HEK293T (cell line): ENCODE results near the gene CREM.

Source experiments
- BHLHE40 ChIP-seq: fragments of 450-650 bp; IDR thresholded peaks from 2 replicates; pipeline ENCODE4 v1.6.1; 2016; ENCODE audit warnings: mild to moderate bottlenecking, moderate library complexity, borderline replicate concordance
- CTBP1 ChIP-seq: fragments of 450-650 bp; IDR thresholded peaks from 2 replicates; pipeline ENCODE4 v1.6.1; 2016; ENCODE audit warnings: borderline replicate concordance
- ELF4 ChIP-seq: fragments of 450-650 bp; IDR thresholded peaks from 2 replicates; pipeline ENCODE4 v1.6.1; 2017; ENCODE audit warnings: antibody characterized with exemption
- FOXA1 ChIP-seq: fragments of 450-650 bp; IDR thresholded peaks from 2 replicates; pipeline ENCODE4 v1.6.1; 2016; ENCODE audit warnings: mild to moderate bottlenecking
- FOXK2 ChIP-seq: fragments of 450-650 bp; IDR thresholded peaks from 2 replicates; pipeline ENCODE4 v1.6.1; 2016; ENCODE audit warnings: mild to moderate bottlenecking
- FOXM1 ChIP-seq: fragments of 450-650 bp; IDR thresholded peaks from 2 replicates; pipeline ENCODE4 v1.6.1; 2017; ENCODE audit warnings: mild to moderate bottlenecking, borderline replicate concordance
- HDGF ChIP-seq: fragments of 450-650 bp; IDR thresholded peaks from 2 replicates; pipeline ENCODE4 v1.6.1; 2017; ENCODE audit warnings: antibody characterized with exemption, borderline replicate concordance
- NFRKB ChIP-seq: fragments of 450-650 bp; IDR thresholded peaks from 2 replicates; pipeline ENCODE4 v1.6.1; 2016; ENCODE audit warnings: mild to moderate bottlenecking, moderate library complexity
- SP1 ChIP-seq: fragments of 450-650 bp; IDR thresholded peaks from 2 replicates; pipeline ENCODE4 v1.6.1; 2017
- SUZ12 ChIP-seq: fragments of 450-650 bp; IDR thresholded peaks from 2 replicates; pipeline ENCODE4 v1.6.1; 2016; ENCODE audit warnings: mild to moderate bottlenecking
- TARDBP ChIP-seq: fragments of 450-650 bp; IDR thresholded peaks from 2 replicates; pipeline ENCODE4 v1.6.1; 2016
- ZNF384 ChIP-seq: fragments of 450-650 bp; IDR thresholded peaks from 2 replicates; pipeline ENCODE4 v1.6.1; 2016
- TF ChIP-seq, protein P1 (sequence below): fragments of 450-650 bp; IDR thresholded peaks from 2 replicates; pipeline ENCODE4 v1.6.1; 2016

DNA sequence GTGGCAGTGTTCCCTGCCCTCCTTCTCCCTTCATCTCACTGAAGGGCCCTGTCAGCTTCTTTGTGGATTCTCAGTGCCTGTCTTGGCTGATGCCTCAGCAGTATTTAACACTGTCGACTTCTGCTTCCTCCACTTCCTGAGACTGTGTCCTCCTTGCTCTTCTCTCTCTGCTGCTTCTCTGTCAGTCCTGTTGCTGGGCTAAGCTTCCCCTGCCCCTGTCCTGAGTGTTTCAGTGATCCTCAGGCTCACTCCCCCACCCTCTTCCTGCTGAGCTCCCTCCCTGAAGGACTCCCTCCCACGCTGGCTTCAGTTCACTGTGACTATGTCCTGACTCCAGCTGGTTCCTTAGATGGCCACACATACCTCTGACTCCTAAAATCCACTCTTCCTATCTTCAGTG lies 64.9 kb downstream of the CREM start:
- TF ChIP-seq FOXM1 (no peak), FOXA1 (no peak), ZNF384 (no peak), BHLHE40 (no peak), SUZ12 (no peak), SP1 (no peak), ELF4 (no peak), NFRKB (no peak), FOXK2 (no peak), TARDBP (no peak), HDGF (no peak), CTBP1 (no peak)
- TF ChIP-seq, protein P1, sequence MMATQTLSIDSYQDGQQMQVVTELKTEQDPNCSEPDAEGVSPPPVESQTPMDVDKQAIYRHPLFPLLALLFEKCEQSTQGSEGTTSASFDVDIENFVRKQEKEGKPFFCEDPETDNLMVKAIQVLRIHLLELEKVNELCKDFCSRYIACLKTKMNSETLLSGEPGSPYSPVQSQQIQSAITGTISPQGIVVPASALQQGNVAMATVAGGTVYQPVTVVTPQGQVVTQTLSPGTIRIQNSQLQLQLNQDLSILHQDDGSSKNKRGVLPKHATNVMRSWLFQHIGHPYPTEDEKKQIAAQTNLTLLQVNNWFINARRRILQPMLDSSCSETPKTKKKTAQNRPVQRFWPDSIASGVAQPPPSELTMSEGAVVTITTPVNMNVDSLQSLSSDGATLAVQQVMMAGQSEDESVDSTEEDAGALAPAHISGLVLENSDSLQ = no peak
